ENCODE measurements around the gene ACSL1.

DNA sequence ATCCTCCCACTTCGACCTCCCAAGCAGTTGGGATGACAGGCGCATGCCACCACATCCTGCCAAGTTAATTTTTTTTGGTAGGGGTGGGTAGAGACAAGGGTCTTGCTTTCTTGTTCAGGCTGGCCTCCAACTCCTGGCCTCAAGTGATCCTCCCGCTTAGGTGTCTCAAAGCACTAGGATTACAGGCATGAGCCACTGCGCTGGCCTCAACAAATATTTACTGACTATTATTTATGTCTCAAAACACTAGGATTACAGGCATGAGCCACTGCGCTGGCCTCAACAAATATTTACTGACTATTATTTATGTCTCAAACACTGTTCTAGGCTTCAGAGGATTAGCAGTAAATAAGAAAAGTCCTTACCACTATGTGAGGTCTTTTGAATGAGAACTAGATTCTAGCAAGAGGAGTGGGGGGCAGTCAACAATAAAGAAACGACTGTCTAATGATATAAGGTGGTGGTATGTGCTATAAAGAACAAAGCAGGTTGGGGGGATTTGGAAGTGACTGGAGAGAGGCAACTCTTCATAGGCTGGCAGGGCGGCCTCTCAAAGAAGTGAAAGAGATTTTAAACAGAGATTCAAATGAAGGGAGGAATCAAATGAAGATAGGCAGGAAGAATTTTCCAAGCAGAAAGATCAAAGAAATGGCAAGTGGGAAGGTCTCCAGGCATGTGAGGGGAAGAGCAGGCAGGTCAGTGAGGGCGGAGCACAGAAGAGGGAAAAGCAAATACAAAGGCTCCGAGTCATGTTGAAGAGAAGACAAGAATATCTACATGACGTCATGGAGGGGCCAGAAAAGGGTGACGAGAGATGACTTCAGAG is 12.7 kb upstream of the ACSL1 start:
- TF ChIP-seq CTCF (IDR thresholded peaks at IDR 0.05; ENCODE audit: poor library complexity) (no peak), EZH2 (IDR thresholded peaks at IDR 0.05; ENCODE audit: borderline replicate concordance) (no peak), EZH2phosphoT487 (IDR thresholded peaks at IDR 0.05; ENCODE audit: low read depth, severe bottlenecking, unreplicated experiment) (peak; percentile 58)

Data from hepatocyte (in vitro differentiated cells).